ENCODE results near the gene KLHL25.
"Not testable (repeated sequence)": the region's sequence is repeated elsewhere in the genome, so short reads cannot be mapped to it uniquely, and the experiment has no call there.

KLHL25 gene

GRCh38 chr15:85810075-85810474 is 15.3 kb upstream of the KLHL25 start:
- in situ Hi-C loops (cut with MboI; ENCODE audit: low sequenced_read_pairs): no loop called here

- in situ Hi-C loops (cut with MboI; ENCODE audit: low sequenced_read_pairs): no loop called here
Observed at GRCh38 chr15:85805420-85805819, 10.7 kb upstream of the KLHL25 start.

DNA sequence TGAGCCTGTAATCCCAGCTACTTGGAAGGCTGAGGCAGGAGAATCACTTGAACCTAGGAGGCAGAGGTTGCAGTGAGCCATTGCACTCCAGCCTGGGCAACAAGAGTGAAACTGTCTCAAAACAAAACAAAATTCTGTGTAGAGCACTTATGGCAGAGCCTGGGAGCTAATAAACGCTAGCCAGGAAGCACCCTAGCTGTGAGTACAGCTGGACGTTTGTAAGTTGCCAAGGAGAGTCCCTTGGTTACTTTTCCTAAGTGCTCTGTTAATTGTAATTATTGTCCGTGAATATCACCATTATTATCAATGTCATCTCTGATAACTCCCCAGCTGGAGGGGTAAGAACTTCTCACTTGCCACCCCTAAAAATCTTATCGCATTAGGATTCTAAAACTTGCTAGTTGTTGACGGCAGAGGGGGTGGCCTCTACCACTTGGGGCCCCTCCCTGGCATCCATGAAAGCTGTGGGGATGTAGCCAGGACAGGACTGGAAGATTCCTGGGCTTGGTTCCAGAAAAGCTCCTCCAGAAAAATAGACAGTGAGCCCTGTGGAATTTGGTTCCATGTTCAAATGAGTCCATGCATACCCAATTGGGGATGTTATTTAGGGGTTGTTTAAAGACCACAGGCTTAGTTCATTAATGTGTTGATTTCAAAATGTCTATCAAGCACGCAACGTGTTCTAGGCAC is 9.9 kb upstream of the KLHL25 start:
- in situ Hi-C loops (cut with MboI; ENCODE audit: low sequenced_read_pairs): no loop called here

GRCh38 chr15:85802617-85803016 is 7.9 kb upstream of the KLHL25 start:
- in situ Hi-C loops (cut with MboI; ENCODE audit: low sequenced_read_pairs): not testable (repeated sequence)

- in situ Hi-C loops (cut with MboI; ENCODE audit: low sequenced_read_pairs): no loop called here
Observed at GRCh38 chr15:85800478-85801123, 5.9 kb upstream of the KLHL25 start.

GRCh38 chr15:85796371-85796770 is 1.6 kb upstream of the KLHL25 start:
- in situ Hi-C loops (cut with MboI; ENCODE audit: low sequenced_read_pairs): not testable (repeated sequence)

DNA sequence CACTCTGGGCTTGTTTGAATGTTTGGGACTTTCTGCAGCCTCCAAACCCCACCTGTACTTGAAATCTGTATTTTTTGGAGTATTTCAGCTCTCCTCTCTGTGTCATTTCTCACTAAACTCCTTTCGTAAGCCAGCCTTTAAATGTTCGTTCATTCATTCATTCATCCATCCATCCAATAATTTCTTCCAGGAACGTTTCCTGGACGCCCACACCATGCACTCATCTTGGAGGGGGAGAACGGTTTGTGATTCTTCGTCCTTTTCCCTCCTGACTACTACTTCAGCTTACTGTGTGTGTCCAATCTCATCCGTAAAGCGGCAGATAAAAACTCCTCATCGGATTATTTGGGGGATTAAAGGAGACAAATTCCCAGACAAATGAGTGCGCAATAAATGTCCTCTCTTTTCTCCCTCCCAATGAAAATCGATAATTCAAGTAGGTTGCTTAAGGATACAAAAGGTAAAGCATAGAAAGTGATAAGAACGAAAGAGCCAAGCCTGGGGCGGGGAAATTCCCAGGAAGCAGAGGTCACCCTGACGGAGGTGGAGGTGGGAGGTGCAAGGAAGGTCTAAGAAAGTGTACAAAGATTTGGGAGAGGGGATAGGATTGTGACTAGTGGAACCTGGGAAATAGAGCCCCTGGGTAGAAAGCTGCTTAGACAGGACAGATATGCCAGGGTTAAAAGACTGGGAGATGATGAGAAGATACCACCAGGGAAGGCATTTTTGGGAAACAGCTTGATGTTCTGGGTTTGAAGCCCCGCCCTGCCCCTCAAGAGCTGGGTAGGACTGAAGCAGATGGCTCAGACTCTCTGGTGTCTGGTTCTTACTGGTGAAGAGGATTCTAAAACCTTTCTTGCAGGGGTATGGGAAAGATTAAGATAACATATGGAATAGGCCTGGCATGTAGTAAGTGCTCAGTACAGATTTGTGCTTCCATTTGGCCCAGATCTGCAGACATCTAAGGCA is 896 bp upstream of the KLHL25 start:
- in situ Hi-C loops (cut with MboI; ENCODE audit: low sequenced_read_pairs): no loop called here

GRCh38 chr15:85793641-85794597 is 806 bp downstream of the KLHL25 start:
- in situ Hi-C loops (cut with MboI; ENCODE audit: low sequenced_read_pairs): no loop called here

- in situ Hi-C loops (cut with MboI; ENCODE audit: low sequenced_read_pairs): no loop called here
Observed at GRCh38 chr15:85792912-85793590, 1.7 kb downstream of the KLHL25 start.

- in situ Hi-C loops (cut with MboI; ENCODE audit: low sequenced_read_pairs): no loop called here
Observed at GRCh38 chr15:85792102-85792731, 2.5 kb downstream of the KLHL25 start.

GRCh38 chr15:85789496-85789875 is 5.2 kb downstream of the KLHL25 start:
- in situ Hi-C loops (cut with MboI; ENCODE audit: low sequenced_read_pairs): no loop called here

DNA sequence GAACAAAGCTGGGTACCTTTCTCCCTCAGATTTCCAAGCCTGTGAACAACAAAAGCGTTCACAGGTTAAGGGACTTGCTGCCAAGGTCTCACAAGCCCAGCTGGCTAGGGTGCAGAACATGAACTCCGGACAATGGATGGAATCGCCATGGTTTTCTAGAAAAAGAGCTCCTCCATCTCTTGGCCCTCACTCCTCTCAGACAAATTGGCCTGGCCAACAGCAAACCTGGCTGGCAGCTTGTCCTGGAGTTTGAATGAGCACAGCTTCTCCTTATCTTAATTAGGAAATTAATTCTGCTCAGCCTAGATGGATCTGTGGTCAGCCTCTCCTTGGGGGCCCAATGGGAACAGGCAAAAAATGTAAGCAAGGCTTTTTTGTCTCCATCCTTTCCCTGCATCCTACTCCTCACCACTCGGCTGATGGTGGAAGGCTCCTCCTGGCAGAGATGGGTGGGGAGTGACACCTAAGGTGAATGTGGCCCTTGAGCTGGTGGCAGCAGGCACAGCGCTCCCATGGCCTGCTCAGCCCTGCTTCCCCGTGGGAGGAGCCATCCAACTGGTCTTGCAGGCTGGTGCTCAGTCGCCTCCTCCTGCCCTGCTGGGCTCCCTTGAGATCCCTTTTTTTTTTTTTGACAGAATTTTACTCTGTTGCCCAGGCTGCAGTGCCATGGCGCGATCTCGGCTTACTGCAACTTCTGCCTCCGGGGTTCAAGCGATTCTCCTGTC is 5.8 kb downstream of the KLHL25 start:
- in situ Hi-C loops (cut with MboI; ENCODE audit: low sequenced_read_pairs): no loop called here

DNA sequence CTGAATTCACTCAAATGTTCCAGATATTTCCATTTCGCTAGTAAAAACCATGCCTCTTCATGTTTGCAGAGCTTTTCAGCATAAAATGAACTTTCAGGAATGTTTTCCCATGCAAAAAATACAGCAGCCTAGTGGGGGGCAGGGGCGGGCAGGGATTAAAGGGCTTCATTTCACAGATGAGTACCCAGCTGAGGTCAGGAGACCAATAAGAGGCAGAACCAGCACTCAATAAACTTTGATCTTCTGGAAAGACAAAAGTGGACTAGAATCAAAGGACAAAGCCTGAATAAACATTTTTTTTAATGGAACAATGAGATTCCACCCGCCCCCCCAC is 8.0 kb downstream of the KLHL25 start:
- in situ Hi-C loops (cut with MboI; ENCODE audit: low sequenced_read_pairs): no loop called here

GRCh38 chr15:85785887-85786780 is 8.6 kb downstream of the KLHL25 start:
- in situ Hi-C loops (cut with MboI; ENCODE audit: low sequenced_read_pairs): no loop called here

DNA sequence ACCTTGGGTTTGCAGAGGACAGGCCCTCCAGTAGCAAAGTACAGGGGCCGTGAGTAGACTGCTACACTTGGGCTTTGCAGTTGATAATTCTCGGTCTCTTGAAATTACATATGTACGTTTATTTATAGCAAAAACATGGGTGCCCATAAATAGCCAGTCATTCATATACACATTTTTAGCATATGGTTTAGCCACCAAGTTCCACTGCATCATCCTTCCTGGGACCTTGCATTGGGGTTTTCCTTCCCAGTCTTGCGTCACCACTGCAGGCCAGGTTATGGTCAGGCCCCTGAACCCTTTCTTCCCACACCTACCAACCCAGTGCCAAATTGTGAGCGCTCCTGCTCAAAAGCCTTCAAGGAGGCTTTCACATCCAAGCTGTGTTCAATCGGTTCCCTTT is 12.7 kb downstream of the KLHL25 start:
- in situ Hi-C loops (cut with MboI; ENCODE audit: low sequenced_read_pairs): no loop called here

GRCh38 chr15:85781099-85781498 is 13.6 kb downstream of the KLHL25 start:
- in situ Hi-C loops (cut with MboI; ENCODE audit: low sequenced_read_pairs): no loop called here

GRCh38 chr15:85780225-85780985 is 14.3 kb downstream of the KLHL25 start:
- in situ Hi-C loops (cut with MboI; ENCODE audit: low sequenced_read_pairs): no loop called here
